Fibroblast of lung (primary cell): Measurements from ENCODE around the gene PCSK6. TPM values are rescaled to one million over a fixed set of nuclear protein-coding genes. Genes with fewer than 3 reads are reported as not detected.

Experiments
- DNase-seq, 2 donors: peaks; one replicate each; pipeline versions ENCODE4 v3.0.0 to v3.0.0-alpha.2; 2010; ENCODE audit warnings: low read depth in 2 of 2
- H2AFZ ChIP-seq: 2 replicates; pipeline ENCODE4 v1.5.1; 2012; ENCODE audit warnings: low read length, control low read depth, inconsistent platforms
- H3K27ac ChIP-seq: 2 replicates; pipeline ENCODE4 v1.5.1; 2011; ENCODE audit warnings: low read length, control low read depth; ENCODE audit not compliant: insufficient read depth
- H3K27me3 ChIP-seq: 2 replicates; pipeline ENCODE4 v1.5.1; 2011; ENCODE audit warnings: mild to moderate bottlenecking, low read length; ENCODE audit not compliant: control insufficient read depth, insufficient read depth
- H3K36me3 ChIP-seq: 2 replicates; pipeline ENCODE4 v1.5.1; 2011; ENCODE audit warnings: low read length; ENCODE audit not compliant: control insufficient read depth, insufficient read depth
- H3K4me1 ChIP-seq: 2 replicates; pipeline ENCODE4 v1.5.1; 2011; ENCODE audit warnings: low read length; ENCODE audit not compliant: control insufficient read depth, insufficient read depth; ENCODE audit errors: extremely low read depth
- H3K4me2 ChIP-seq: 2 replicates; pipeline ENCODE4 v1.5.1; 2011; ENCODE audit warnings: low read length, control low read depth; ENCODE audit not compliant: insufficient read depth; ENCODE audit errors: extremely low read depth
- H3K4me3 ChIP-seq, 4 experiments: fragments of 200-600 bp in 1 of 4; sonication (generic) in 1 of 4; replicated peaks in 1 of 4; 2 replicates each; pipeline ENCODE4 v1.5.1; 2011 to 2016; ENCODE audit warnings: low read length in 4 of 4, low read depth in 3 of 4, mild to moderate bottlenecking in 3 of 4, control low read depth in 2 of 4, inconsistent platforms in 1 of 4, mixed read lengths in 1 of 4; ENCODE audit not compliant: insufficient read depth in 1 of 4; ENCODE audit errors: control extremely low read depth in 1 of 4
- H3K79me2 ChIP-seq: 2 replicates; pipeline ENCODE4 v1.5.1; 2012; ENCODE audit warnings: mild to moderate bottlenecking, low read length, inconsistent platforms; ENCODE audit not compliant: control insufficient read depth, insufficient read depth
- H3K9ac ChIP-seq: 2 replicates; pipeline ENCODE4 v1.5.1; 2011; ENCODE audit warnings: mild to moderate bottlenecking, low read length, control low read depth; ENCODE audit not compliant: insufficient read depth
- H3K9me3 ChIP-seq: 2 replicates; pipeline ENCODE4 v1.5.1; 2012; ENCODE audit warnings: low read depth, low read length; ENCODE audit not compliant: control insufficient read depth, insufficient read depth
- H4K20me1 ChIP-seq: 2 replicates; pipeline ENCODE4 v1.5.1; 2011; ENCODE audit warnings: low read length; ENCODE audit not compliant: control insufficient read depth, insufficient read depth; ENCODE audit errors: extremely low read depth
- CTCF ChIP-seq, 2 donors: IDR thresholded peaks in 1 of 2; conservative IDR thresholded peaks in 1 of 2; 1 replicate in 1 of 2; 2 replicates in 1 of 2; pipeline ENCODE4 v1.5.1; 2011 to 2012; ENCODE audit warnings: low read length in 2 of 2, control low read depth in 1 of 2, inconsistent platforms in 1 of 2, low read depth in 1 of 2, mild to moderate bottlenecking in 1 of 2
- EZH2 ChIP-seq: IDR thresholded peaks from 2 replicates; pipeline ENCODE4 v1.5.1; 2012; ENCODE audit warnings: low read length, control low read depth, mild to moderate bottlenecking; ENCODE audit errors: missing control alignments
- polyA plus RNA-seq, 2 donors: library from polyadenylated mRNA; depleted of rRNA in 1 of 2; stranded (reverse) in 1 of 2; unstranded in 1 of 2; fragments of >200 nt; gene quantifications; 2 replicates each; pipeline ENCODE4 v1.2.1, GENCODE V29; 2011 to 2012; ENCODE audit warnings: missing spikeins in 1 of 2
- total RNA-seq: library from RNA; depleted of rRNA; stranded (reverse); fragments of >200 nt; gene quantifications from 2 replicates; pipeline ENCODE4 v1.2.1, GENCODE V29; 2014

Gene PCSK6
- total and polyA plus RNA-seq, 2 donors (not counting 1 experiment from before 2014, with no cell fraction given) = 0.02 to 0.83 TPM

- no peak overlapping the region for H3K9ac ChIP-seq
- H4K20me1 ChIP-seq = no peaks in the 10 kb centered on the region
- no peak overlapping the region for H2AFZ ChIP-seq
- H3K4me1 ChIP-seq = no peaks in the 10 kb centered on the region
- no peak overlapping the region for H3K4me3 ChIP-seq
- no peak overlapping the region for H3K27ac ChIP-seq
- no peak for DNase-seq
- H3K4me2 ChIP-seq = no peak overlapping the region
- H3K79me2 ChIP-seq = no peaks in the 10 kb centered on the region
- TF ChIP-seq EZH2 = no peak
- TF ChIP-seq CTCF (conservative IDR thresholded peaks at IDR 0.05 in 1 of 2, IDR thresholded peaks at IDR 0.05 in 1 of 2; ENCODE audit: low read depth in 1 of 2, low read length in 2 of 2) = no peak
- H3K27me3 ChIP-seq = peaks cover 3% of the 10 kb centered on the region
- H3K9me3 ChIP-seq = no peaks in the 10 kb centered on the region
- H3K36me3 ChIP-seq = no peaks in the 10 kb centered on the region
Observed at GRCh38 chr15:101348015-101348414, 141.5 kb downstream of the PCSK6 start.

DNA sequence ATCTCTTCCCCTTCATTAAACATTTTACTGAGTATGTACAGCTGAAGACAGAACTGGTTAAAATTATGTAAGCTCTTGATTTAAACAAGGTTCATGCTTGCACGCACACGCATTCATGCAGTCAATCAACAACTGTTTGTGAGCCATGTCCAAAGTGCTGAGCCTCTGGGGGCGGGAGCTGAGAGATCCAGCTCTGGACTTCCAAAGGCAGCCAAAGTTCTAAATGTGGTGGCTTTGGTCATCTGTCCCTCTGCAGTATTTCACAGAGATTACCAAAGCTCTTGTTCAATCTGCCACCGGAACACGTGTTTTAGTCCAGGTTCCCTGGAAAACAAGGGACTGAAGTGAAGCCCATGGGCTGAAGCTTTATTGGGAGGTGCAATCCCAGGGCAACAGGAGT is 142.1 kb downstream of the PCSK6 start:
- Histone ChIP-seq H3K4me3 (no peak overlapping the region), H3K79me2 (no peaks in the 10 kb centered on the region), H4K20me1 (no peaks in the 10 kb centered on the region), H3K27ac (no peak overlapping the region), H2AFZ (no peak overlapping the region), H3K9me3 (no peaks in the 10 kb centered on the region), H3K9ac (no peak overlapping the region), H3K4me1 (no peaks in the 10 kb centered on the region), H3K36me3 (no peaks in the 10 kb centered on the region), H3K4me2 (no peak overlapping the region), H3K27me3 (peaks cover 3% of the 10 kb centered on the region)
- DNase-seq = no peak
- TF ChIP-seq CTCF (conservative IDR thresholded peaks at IDR 0.05 in 1 of 2, IDR thresholded peaks at IDR 0.05 in 1 of 2; ENCODE audit: low read depth in 1 of 2, low read length in 2 of 2) (no peak), EZH2 (no peak)

- DNase-seq = no peak
- no peak overlapping the region for H3K27ac ChIP-seq
- TF ChIP-seq EZH2 (no peak), CTCF (conservative IDR thresholded peaks at IDR 0.05 in 1 of 2, IDR thresholded peaks at IDR 0.05 in 1 of 2; ENCODE audit: low read depth in 1 of 2, low read length in 2 of 2) (no peak)
- H3K27me3 ChIP-seq = peaks cover 3% of the 10 kb centered on the region
- H3K36me3 ChIP-seq = no peaks in the 10 kb centered on the region
- H3K79me2 ChIP-seq = no peaks in the 10 kb centered on the region
- no peaks in the 10 kb centered on the region for H3K4me1 ChIP-seq
- no peak overlapping the region for H2AFZ ChIP-seq
- no peak overlapping the region for H3K4me2 ChIP-seq
- no peaks in the 10 kb centered on the region for H3K9me3 ChIP-seq
- H4K20me1 ChIP-seq = no peaks in the 10 kb centered on the region
- H3K4me3 ChIP-seq = no peak overlapping the region
- no peak overlapping the region for H3K9ac ChIP-seq
Observed at GRCh38 chr15:101346928-101347327, 142.6 kb downstream of the PCSK6 start.
